Gastrocnemius medialis (tissue), 4 donors: Measurements from ENCODE around the gene KCNC4. TPM values are rescaled to one million over a fixed set of nuclear protein-coding genes. Genes with fewer than 3 reads are reported as not detected.

Source experiments
- ATAC-seq, 2 donors: fragments of 150-250 bp; one replicate each; pipeline ENCODE4 v1.9.1; 2016
- DNase-seq, 2 donors: peaks; one replicate each; pipeline ENCODE4 v3.0.0-alpha.2; 2019
- H3K27ac ChIP-seq, 4 donors: fragments of 200-600 bp; sonication (generic); 1 replicate in 1 of 4; 2 replicates in 3 of 4; pipeline ENCODE4 v1.5.1; 2016 to 2018; ENCODE audit warnings: mild to moderate bottlenecking in 2 of 4, moderate library complexity in 1 of 4
- H3K27me3 ChIP-seq, 3 donors: fragments of 200-600 bp; sonication (generic) in 2 of 3; 1 replicate in 1 of 3; 2 replicates in 2 of 3; pipeline versions ENCODE4 v1.5.1 to v1.6.0; 2016 to 2019; ENCODE audit warnings: mild to moderate bottlenecking in 1 of 3, moderate library complexity in 1 of 3
- H3K36me3 ChIP-seq, 2 donors: fragments of 200-600 bp; sonication (generic) in 1 of 2; one replicate each; pipeline ENCODE4 v1.5.1; 2017 to 2018
- H3K4me1 ChIP-seq, 2 donors: fragments of 200-600 bp; sonication (generic) in 1 of 2; one replicate each; pipeline ENCODE4 v1.5.1; 2016 to 2017; ENCODE audit warnings: mild to moderate bottlenecking in 2 of 2
- H3K4me3 ChIP-seq, 4 donors: fragments of 200-600 bp; sonication (generic) in 3 of 4; 1 replicate in 1 of 4; 2 replicates in 3 of 4; pipeline ENCODE4 v1.5.1; 2016 to 2019; ENCODE audit warnings: mild to moderate bottlenecking in 2 of 4
- H3K9me3 ChIP-seq, 3 donors: fragments of 200-600 bp; sonication (generic) in 2 of 3; 1 replicate in 1 of 3; 2 replicates in 2 of 3; pipeline ENCODE4 v1.5.1; 2016 to 2019
- CTCF ChIP-seq, 5 experiments: fragments of 450-650 bp in 3 of 5; fragments of 200-600 bp in 2 of 5; sonication (generic) in 2 of 5; IDR thresholded peaks in 4 of 5; conservative IDR thresholded peaks in 1 of 5; 1 replicate in 4 of 5; 2 replicates in 1 of 5; pipeline ENCODE4 v1.5.1; 2016 to 2019; ENCODE audit warnings: antibody characterized with exemption in 5 of 5, mild to moderate bottlenecking in 3 of 5, moderate library complexity in 3 of 5
- POLR2A ChIP-seq, 2 donors: fragments of 450-650 bp; IDR thresholded peaks; one replicate each; pipeline ENCODE4 v1.6.1; 2017; ENCODE audit warnings: antibody characterized with exemption in 2 of 2, mild to moderate bottlenecking in 2 of 2, moderate library complexity in 2 of 2
- in situ Hi-C, 4 donors: fragments of 200-750 bp; cut with MboI; loops; one replicate each; pipeline versions ENCODE4 v1.15.0 to v1.8.0; 2017; ENCODE audit warnings: low sequenced_read_pairs in 4 of 4
- intact Hi-C: fragments of 100-400 bp; cut with DNase I; formaldehyde crosslinking; loops from one replicate; pipeline ENCODE4 v1.15.1; 2023; ENCODE audit warnings: low total_unique reads
- total RNA-seq, 4 donors: library from RNA; depleted of rRNA; stranded (reverse); fragments of >200 nt; gene quantifications; one replicate each; pipeline versions ENCODE4 v1.1.0 to v1.2.3, GENCODE V29; 2016

The KCNC4 gene
- total RNA-seq, 4 donors from 2014 or later = 3.1 to 9.1 (median 4.1) TPM

GRCh38 chr1:110185181-110185580 lies 24.9 kb upstream of the KCNC4 start:
- H3K4me1 ChIP-seq = peaks cover 12 to 29% of the 10 kb centered on the region in 2 donors
- H3K27me3 ChIP-seq = no peaks in the 10 kb centered on the region
- no peak for ATAC-seq
- DNase-seq = no peak
- intact Hi-C loops (no loop called here), in situ Hi-C loops (no loop called here)
- H3K9me3 ChIP-seq = no peaks in the 10 kb centered on the region
- H3K4me3 ChIP-seq = no peak overlapping the region
- TF ChIP-seq CTCF (IDR thresholded peaks at IDR 0.05 in 4 of 5, conservative IDR thresholded peaks at IDR 0.05 in 1 of 5) = no peak
- TF ChIP-seq POLR2A (IDR thresholded peaks at IDR 0.05) = no peak
- no peaks in the 10 kb centered on the region for H3K36me3 ChIP-seq
- H3K27ac ChIP-seq = no peak overlapping the region

GRCh38 chr1:110186558-110186957 lies 23.6 kb upstream of the KCNC4 start:
- H3K36me3 ChIP-seq = no peaks in the 10 kb centered on the region
- H3K27me3 ChIP-seq = no peaks in the 10 kb centered on the region
- no peak overlapping the region for H3K4me3 ChIP-seq
- TF ChIP-seq CTCF (IDR thresholded peaks at IDR 0.05 in 4 of 5, conservative IDR thresholded peaks at IDR 0.05 in 1 of 5) (no peak), POLR2A (IDR thresholded peaks at IDR 0.05) (no peak)
- DNase-seq (no peak), ATAC-seq (no peak)
- intact Hi-C loops = no loop called here
- H3K4me1 ChIP-seq = peaks cover 12 to 33% of the 10 kb centered on the region in 2 donors
- no peaks in the 10 kb centered on the region for H3K9me3 ChIP-seq
- in situ Hi-C loops = no loop called here
- no peak overlapping the region for H3K27ac ChIP-seq

DNA sequence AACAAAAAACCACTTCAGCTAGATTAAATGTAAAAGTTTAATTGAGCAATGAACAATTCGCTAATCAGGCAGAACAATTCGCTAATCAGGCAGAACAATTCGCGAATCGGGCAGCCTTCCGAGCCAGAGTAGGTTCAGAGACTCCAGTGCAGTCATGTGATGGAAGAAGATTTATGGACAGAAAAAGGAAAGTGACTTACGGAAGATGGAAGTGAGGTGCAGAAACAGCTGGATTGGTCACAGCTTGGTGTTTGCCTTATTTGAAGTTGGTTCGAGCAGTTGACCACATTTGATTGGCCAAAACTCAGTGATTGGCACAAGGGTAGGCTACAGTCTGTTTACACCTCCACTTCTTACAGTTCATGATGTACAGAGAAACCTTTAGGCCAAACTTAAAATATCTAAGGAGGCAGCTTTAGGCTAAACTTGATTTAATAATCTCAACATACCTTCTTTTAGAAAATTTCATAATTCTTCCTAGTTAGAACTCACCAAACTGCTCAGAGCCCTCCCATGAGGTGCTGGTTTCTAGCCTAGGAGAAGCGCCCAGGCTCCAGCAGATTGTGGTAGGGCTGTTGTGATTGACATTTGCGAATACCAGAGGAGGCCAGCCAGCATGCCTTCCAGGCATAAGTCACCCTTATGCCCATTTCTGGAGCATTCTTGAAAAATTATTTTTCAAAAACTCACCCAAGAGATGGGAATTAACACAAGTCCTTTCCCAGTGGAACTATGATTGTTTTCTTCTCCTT lies 22.8 kb upstream of the KCNC4 start:
- in situ Hi-C loops = no loop called here

DNA sequence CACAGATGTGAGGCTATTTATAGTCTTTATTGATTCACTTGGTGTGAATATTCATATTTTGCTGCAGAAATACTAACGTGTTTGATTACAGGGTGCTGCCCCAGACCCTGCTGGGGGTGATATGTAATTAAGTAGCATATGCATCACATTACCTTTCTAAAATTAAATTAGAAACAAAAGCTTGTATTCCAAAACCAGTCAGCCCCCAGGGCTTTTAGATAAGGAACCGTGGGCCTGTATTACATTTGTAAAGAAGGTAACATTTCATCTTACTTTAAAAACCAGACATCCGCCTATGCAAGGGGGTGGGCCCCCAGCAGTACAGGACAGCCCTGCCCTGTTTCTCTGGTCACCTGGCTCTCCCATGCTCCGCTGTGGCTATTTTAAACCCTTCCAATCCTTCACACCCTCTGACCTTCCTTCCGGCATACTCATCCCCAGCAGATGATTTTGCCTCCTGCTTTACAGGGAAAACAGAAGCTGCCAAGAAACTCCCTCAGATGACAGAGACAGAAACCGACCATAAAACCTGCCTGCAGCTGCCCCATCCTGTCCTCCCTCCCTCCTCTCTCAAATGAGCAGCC lies 22.0 kb upstream of the KCNC4 start:
- DNase-seq = peak; percentile 16 to 29
- H3K4me3 ChIP-seq = no peak overlapping the region
- no peaks in the 10 kb centered on the region for H3K9me3 ChIP-seq
- H3K27ac ChIP-seq = peak overlapping the region; percentile 48 to 58 (median 54)
- TF ChIP-seq POLR2A (IDR thresholded peaks at IDR 0.05) (no peak), CTCF (IDR thresholded peaks at IDR 0.05 in 4 of 5, conservative IDR thresholded peaks at IDR 0.05 in 1 of 5) (no peak)
- H3K36me3 ChIP-seq = no peaks in the 10 kb centered on the region
- peak; percentile 72 to 90 for ATAC-seq
- intact Hi-C loops (no loop called here), in situ Hi-C loops (no loop called here)
- H3K27me3 ChIP-seq = no peaks in the 10 kb centered on the region
- H3K4me1 ChIP-seq = peaks cover 12 to 33% of the 10 kb centered on the region in 2 donors

More for the DNA sequence above, 22.8 kb upstream of the KCNC4 start:
- Histone ChIP-seq H3K27ac (peak overlapping the region; percentile 35 to 58 (median 48)), H3K36me3 (no peaks in the 10 kb centered on the region), H3K4me3 (no peak overlapping the region), H3K9me3 (no peaks in the 10 kb centered on the region), H3K4me1 (peaks cover 12 to 33% of the 10 kb centered on the region in 2 donors), H3K27me3 (no peaks in the 10 kb centered on the region)
- DNase-seq (no peak), ATAC-seq (no peak)
- intact Hi-C loops = no loop called here
- TF ChIP-seq CTCF (IDR thresholded peaks at IDR 0.05 in 4 of 5, conservative IDR thresholded peaks at IDR 0.05 in 1 of 5) (no peak), POLR2A (IDR thresholded peaks at IDR 0.05) (no peak)
